LNCAP (cell line): Measurements from ENCODE around the gene DNAH17.

Experiments
- TF ChIP-seq, protein P1 (sequence below): fragments of 450-650 bp; IDR thresholded peaks from 2 replicates; pipeline ENCODE4 v1.5.1; 2017; ENCODE audit warnings: mild to moderate bottlenecking

DNAH17 gene

DNA sequence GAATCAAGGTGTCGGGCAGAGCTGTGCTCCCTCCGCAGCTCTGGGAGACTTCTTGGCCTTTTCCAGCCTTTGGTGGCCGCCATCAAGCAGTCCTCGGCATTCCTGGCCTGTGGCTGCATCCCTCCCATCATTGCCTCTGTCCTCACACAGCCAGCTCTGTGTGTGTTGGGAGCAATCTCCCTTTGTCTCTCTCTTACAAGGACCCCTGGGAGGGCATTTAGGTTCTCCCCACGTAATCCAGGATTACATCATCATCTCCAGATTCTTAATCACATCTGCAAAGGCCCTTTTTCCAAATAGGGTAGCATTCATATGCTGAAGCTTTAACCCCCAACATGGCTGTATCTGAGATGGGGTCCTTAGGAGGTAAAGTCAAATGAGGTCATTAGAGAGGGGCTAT is 4.1 kb upstream of the DNAH17 start:
- TF ChIP-seq, protein P1, sequence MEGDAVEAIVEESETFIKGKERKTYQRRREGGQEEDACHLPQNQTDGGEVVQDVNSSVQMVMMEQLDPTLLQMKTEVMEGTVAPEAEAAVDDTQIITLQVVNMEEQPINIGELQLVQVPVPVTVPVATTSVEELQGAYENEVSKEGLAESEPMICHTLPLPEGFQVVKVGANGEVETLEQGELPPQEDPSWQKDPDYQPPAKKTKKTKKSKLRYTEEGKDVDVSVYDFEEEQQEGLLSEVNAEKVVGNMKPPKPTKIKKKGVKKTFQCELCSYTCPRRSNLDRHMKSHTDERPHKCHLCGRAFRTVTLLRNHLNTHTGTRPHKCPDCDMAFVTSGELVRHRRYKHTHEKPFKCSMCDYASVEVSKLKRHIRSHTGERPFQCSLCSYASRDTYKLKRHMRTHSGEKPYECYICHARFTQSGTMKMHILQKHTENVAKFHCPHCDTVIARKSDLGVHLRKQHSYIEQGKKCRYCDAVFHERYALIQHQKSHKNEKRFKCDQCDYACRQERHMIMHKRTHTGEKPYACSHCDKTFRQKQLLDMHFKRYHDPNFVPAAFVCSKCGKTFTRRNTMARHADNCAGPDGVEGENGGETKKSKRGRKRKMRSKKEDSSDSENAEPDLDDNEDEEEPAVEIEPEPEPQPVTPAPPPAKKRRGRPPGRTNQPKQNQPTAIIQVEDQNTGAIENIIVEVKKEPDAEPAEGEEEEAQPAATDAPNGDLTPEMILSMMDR: no peak

DNA sequence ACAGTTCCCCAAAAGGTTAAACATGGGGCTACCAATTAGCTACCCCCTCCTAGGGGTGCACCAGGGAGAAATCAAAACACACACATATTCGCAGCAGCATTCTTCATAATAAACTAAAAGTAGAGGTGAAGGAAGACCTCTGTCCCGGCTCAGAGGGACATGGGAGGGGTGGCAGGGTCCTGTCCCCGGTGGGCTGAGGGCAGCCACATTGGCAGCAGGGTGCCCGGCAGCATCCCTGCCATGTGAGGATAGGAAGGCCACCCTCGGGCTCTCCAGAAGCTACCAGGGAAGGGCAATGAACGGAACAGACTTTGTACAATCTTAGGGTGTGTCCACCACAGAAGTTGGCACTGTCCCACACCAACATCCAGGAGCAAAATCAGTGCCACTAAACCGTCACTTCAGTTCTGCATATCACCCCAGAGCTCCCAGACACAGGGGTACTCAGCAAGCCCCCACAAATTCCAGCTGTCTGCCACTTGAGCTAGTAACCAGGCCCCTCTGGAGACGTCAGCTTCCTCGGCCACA is 3.1 kb upstream of the DNAH17 start:
- TF ChIP-seq, protein P1: no peak

DNA sequence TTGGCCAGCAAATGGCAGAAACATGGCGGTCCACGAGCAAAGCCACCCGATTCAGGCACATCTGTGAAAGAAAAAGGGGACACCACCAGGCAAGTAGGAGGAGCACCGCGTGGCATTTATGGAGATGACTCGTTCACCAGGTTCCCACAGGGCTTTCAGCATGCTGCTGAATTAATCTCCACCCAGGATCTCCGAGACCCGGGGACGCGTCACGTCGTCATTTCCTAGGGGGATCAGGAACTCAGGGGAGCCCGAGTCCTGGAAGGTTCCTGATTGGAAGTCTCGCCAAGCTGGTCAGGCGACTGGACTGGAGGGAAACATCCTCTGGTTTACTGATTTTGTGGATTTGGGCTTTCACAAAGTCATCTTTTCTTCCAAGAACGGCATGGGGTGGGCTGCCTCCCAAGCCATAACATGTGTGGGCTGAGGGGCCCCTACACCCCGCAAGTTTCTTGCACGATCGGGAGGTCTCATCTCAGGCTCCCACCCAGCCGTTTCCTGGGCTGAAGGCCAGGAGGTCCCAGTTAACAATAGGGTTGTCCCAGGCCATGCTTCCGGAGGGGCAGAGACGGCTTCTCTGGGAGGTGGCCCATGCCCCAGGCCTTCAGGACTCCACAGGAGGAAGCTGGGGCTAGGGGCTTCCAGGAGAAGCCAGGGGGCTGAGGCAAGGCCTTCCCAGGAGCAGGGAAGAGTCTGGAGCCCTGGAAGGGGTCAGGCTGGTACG is 645 bp downstream of the DNAH17 start:
- TF ChIP-seq, protein P1: no peak

DNA sequence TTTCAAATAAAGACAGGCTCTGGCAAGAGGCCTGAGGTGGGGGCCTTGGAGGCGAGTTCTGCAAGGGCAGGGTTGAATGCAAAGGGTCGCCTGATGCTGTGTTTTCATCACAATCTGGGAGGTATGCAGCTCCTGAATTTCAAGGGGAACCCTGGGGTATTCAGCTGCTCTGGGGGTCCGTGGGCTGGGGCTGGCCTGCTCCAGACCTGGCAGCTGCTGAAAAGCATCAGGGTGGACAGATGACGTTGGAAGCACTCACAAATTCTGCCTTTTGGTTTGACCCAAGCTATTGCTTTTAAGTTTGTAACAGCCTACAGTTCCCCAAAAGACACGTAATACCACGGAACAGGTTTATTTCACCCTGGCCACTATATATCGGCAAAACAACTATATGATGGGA is 1.3 kb downstream of the DNAH17 start:
- TF ChIP-seq, protein P1: no peak

DNA sequence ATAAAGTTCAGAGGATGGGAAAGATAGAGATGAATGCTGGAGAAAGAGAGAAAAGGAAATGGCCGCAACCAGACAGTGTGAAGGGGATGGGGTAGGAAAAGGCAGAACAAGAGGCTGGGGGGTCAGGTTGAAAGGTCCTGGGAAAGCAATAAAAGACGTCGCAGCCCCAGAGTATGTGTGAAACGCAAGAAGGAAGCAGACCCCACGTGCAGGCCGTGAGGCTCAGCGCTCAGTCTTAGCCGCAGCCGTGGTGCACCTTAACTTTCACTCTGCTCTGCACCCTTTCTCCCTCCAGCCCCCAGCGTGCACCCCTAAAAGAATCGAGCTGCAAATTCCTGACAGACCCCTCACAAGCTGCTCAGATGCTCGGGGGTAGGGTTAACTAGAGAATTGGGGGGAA is 1.9 kb downstream of the DNAH17 start:
- TF ChIP-seq, protein P1: no peak

DNA sequence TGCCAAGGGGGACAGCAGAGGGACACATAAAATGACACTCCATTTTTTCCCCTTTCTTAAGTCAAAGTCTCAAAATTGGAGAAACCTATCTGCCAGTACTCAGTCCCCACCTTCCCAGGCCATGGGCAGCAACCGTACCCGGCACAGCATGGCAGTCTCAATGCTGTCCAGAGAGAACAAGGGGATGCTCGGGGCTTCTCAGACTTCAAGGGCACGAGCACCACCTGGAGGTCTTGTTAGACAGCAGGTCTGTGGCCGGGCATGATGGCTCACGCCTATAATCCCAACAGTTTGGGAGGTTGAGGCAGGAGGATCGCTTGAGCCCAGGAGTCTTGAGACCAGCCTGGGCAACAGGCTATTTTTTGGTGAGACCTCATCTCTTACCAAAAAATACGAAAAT is 3.2 kb downstream of the DNAH17 start:
- TF ChIP-seq, protein P1: no peak

DNA sequence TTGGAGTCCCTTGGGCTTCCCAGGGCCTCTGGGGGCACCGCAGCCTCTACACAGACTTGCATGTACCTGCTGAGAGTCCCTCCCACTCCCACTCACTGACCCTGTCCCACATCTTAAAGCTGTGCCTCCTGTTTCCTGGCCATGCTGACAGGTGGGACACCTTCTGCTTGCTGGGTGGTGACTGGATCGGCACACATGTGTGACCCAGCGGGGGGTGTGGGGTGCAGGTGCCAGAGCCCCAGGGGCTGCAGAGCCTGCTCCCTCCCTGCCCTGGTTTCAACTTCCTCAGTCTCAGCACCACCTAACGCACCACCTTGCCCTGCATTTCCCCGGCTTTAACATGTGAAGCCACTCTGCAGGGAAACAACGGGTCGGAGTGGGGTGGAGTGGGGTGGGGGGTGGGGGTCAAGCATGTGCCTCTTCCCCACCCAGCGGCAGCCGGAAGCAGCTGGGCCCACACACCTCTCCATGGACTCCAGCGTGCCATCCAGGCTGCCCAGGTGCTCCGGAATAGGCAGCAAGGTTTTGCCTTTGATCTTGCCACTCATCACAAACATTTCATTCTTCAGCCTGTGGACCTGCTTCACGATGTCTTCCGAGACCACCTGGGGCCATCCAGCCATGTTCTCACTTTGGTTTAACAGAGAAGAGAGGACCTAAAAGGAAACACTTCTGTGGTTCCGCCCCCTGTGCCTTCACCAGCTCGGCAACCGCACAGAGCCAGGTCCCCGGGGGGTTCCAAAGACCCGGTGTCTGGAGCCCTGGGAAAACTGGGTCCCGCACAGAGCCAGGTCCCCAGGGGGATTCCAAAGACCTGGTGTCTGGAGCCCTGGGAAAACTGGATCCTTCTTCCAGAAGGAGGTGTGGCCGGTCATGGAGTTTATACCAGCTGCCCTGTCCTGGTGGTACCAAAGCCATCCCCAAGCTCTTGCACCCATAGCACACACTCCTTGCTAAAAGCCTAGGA is 4.7 kb downstream of the DNAH17 start:
- TF ChIP-seq, protein P1: no peak
